SU-DHL-6 (cell line): ENCODE data around the gene ZNF592.

Source experiments
- CTCF ChIP-seq: fragments of 200-600 bp; sonication (generic); IDR thresholded peaks from one replicate; pipeline ENCODE4 v1.5.1; 2017; ENCODE audit warnings: antibody characterized with exemption, mild to moderate bottlenecking, low read length, moderate library complexity; ENCODE audit not compliant: insufficient read depth, poor library complexity, severe bottlenecking
- EZH2phosphoT487 ChIP-seq: fragments of 200-600 bp; sonication (generic), shearing (Covaris generic); conservative IDR thresholded peaks from 2 replicates; pipeline ENCODE4 v1.6.1; 2018; ENCODE audit warnings: mild to moderate bottlenecking, antibody characterized with exemption, low read length, moderate library complexity, mixed read lengths

DNA sequence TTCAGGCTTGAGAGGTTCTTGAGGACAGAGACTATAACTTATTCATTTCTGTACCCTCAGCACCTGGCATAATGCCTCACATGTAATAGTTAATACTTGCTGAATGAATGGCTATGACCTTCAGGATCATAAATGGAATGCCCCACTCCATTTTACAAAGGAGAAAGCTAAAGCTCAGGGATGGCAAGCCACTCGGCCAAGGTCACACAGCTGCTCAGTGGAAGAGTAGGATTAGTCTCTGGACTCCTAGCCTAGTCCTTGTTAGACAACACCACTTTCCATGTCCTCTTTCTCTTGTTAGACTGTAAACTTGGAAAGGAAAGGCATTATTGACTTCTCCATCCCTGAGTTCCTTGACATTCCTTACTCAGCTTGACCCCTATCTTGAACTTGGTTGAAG lies 65.5 kb downstream of the ZNF592 start:
- TF ChIP-seq CTCF (no peak), EZH2phosphoT487 (no peak)
